SK-N-DZ (cell line): ENCODE measurements around the gene OVCA2.

ENCODE experiments used
- DNase-seq: peaks from one replicate; pipeline ENCODE4 v3.0.0-alpha.2; 2015; ENCODE audit warnings: low spot score

OVCA2 gene

GRCh38 chr17:2064520-2064971, 22.7 kb downstream of the OVCA2 start:
- DNase-seq = no peak

GRCh38 chr17:2064980-2065785, 23.4 kb downstream of the OVCA2 start:
- no peak for DNase-seq

DNA sequence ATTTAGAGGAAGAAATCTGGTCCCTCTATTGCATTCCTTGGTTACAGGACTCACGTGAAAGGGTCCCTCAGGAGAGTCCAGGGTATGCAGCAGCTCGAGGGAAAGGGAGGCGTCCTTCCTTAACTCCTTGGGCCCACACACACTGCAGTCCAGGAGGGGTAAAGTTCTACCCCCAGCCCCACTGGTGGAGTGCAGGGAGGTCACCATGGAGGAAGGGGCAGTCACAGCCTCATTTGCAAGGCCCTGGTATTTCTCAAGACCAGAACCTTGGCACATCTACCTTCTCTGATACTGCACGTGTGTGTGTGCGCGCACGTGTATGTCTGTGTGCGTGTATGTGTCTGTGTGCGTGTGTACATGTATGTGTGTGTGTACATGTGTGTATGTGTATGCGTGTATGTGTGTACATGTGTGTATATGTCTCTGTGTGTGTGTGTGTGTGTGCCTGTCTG, 24.2 kb downstream of the OVCA2 start:
- no peak for DNase-seq

DNA sequence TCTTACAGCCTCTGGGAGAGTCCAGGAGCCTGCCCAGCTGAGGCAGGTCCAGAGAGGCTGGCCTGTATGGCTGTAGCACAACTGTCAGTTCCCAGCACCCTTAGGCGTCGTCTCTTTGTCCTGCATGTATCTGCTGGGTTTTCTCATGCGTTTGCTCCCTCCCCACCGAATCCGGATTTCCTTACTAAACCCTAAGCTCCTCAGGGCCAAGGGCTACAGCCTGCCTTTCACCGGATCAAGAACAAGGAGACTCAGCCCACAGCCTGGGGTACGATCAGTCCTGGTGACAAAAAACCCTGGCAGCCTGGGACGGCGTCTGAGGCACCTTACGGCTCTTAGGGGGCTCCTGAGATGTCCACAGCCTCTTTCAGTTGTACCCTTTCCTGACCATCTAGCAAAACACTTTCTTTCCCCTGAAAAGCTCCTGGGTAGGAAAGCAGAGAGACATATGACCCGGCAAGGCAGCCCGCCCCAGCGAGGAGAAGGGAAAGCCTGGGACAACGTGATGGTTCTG, 25.3 kb downstream of the OVCA2 start:
- no peak for DNase-seq

DNA sequence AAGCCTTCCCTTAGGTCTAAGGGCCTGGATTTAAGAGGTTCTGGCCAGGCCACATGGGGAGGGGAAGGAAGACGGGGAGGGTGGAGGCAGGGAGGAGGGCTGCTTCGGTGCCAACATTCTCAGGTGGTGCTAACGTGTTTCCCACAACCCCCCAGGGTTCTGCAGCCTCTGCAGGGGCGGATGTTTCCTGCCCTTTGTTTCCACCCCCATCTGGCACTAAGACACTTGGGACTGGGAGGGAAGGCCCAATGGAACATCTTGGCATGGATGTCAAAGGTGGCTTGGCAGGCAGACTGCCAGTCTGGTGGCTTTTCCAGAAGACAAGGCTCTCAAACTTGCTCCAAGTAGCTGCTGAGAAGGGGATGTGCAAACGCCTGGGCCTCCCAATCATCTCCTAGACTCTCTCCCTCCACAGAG, 25.8 kb downstream of the OVCA2 start:
- DNase-seq = no peak

- no peak for DNase-seq
Observed at GRCh38 chr17:2068031-2068518, 26.3 kb downstream of the OVCA2 start.

- DNase-seq = no peak
Observed at GRCh38 chr17:2068519-2069051, 26.8 kb downstream of the OVCA2 start.

- DNase-seq = no peak
Observed at GRCh38 chr17:2070241-2071023, 28.6 kb downstream of the OVCA2 start.

- no peak for DNase-seq
Observed at GRCh38 chr17:2071024-2071385, 29.2 kb downstream of the OVCA2 start.

GRCh38 chr17:2071455-2072281, 29.8 kb downstream of the OVCA2 start:
- no peak for DNase-seq

- DNase-seq = no peak
Observed at GRCh38 chr17:2074919-2075318, 33.1 kb downstream of the OVCA2 start.

DNA sequence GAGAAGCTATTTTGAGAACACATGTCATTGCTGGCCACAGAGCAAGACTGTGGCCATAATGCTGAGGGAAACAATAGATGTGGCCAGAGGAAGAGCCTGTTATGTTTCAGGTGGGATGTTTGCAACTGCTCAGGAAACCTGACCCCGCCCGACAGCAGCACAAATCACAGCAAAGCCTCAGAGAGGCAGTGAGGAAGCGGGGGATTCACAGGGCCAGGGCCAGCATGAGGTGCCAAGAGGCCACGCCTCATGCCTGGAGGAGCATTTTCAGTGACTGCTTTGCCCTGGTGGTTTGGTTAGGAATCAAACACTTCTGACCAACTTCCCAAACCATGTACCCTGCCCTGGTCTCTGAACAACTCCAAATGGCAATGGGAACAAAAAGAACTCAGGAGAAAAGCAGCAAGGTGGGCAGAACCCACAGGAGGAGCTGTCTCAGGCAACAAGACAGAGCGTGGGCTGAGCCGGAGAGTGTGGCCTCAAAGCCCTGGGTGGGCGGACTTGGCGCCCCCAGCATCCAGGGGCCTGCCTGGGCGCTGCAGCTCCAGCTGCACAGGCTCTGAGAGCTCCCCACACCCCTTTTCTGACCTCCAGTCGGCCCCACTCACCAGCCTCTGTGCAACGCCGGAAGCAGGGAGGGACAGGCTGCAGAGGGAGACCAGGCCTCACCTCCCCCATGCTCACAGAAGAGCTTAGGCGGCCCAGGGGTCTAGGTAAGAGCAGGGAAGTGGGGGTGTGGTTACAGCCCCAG, 33.7 kb downstream of the OVCA2 start:
- peak; percentile 57 for DNase-seq

GRCh38 chr17:2076087-2076984, 34.5 kb downstream of the OVCA2 start:
- peak; percentile 62 for DNase-seq

GRCh38 chr17:2077040-2077439, 35.2 kb downstream of the OVCA2 start:
- no peak for DNase-seq

DNA sequence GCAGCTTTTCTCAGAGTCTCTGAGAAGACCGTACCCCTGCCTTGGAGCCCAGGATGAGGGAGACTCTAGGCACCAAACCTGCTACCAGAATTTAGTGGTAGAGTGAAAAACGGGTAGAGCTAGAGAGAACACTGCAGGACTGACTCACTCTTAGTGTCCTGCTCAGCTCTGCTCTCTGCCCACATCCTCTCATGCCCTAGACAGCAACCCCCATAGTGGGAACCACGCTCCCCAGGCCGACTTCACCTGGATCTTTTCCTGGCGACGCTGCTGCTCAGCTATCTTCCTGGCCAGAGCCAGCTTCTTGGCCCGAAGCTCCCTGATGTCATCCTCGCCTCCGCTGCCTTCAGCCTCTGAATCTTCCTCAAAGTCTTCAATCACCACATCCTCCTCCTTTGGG, 39.7 kb downstream of the OVCA2 start:
- DNase-seq = no peak

DNA sequence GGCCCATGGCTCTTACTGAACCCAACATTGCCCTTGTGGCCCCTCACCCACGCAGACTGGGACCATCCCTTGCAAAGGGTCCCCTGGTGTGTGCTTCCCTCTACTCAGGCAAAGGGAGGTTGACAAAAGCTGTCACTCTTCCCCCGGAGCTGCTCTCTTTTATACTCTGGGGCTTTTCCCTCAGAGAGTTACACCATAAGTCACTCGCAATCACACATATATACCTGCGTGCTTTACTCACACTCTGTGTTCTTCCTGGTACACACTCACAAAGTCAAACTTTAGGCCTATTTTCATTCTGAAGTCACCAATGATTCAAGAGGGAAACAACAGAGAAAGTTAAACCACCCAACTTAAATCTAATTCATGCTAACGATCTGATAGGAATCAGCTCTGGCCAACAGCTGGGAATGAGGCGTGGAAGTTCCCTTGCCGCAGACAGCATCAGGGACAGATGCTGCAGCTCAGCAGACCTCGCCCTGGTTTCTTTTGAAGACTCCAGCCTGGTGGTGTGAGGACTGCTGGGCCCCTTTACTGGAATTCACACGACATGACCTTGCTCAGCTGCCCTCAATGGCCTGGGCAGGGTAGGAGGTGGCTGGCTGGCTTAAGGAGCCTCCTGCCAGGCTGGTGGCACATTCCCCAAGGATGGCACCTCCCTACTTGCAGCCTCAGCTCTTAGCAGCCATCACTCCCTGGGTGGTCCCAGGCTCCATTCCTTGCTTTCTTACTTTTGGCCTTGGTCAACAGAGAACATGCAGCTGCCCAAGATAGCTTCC, 40.4 kb downstream of the OVCA2 start:
- DNase-seq = peak; percentile 76

DNA sequence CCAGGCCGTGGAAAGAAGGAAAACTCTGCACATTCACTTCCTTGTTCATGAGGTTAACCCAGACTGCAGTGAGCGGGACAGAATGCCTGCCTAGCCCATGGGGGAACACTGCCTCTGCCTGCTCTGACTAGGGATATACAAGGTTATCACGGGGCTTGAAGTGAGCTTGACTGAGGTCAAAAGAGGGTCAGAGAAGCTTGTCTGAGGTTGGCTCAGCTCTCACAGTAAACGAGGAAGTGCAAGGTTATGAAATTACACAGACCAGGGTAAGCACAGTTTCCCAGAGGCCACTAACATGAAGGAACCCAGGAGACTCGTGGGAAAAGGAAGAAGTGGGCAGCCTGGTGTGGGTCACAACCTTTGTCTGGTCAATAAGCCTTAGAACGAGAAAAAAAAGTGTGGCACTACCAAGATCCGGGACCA, 41.8 kb downstream of the OVCA2 start:
- DNase-seq = no peak

DNA sequence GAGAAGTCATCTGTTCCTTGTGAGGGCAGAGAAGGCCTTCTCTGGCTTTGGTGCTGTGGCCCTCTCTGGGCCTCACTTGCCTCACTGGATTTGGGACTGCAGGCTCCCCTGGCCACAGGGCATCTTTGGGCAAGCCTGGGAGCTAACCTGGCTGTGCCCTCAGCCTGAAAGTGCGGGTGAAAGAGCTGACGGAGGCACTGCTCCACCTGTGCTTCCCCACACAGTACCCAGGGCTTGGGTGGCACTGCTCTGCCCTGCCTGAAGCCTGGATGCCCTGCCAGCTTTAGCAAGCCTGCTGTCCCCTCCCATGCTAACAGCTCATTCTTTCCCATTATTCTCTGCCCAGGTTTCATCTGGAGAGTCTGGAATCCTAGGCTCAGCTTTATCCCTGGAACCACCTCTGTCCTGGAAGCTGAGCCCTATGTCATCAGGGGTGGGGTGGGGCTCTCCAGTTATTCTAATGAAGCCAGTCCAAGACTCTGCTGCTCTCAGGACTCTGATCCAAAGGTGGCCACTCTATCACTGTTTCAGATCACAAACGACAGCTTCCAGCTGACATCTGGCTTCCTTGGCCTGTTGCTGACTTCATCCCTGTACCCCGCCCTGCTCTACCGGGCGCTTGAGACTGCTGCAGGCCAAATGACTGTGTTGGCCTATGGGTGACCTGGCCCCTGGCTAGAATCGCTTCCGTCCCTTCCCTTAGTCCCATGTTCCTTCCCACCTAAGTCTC, 42.4 kb downstream of the OVCA2 start:
- peak; percentile 88 for DNase-seq
